Stimulated activated CD8-positive, alpha-beta memory T cell treated with anti-CD3 and anti-CD28 coated beads, Interleukin-2, amount 100 ng/mL, for 1 hour (primary cell): ENCODE data around the gene CYP2A6.
"Not testable (repeated sequence)": the region's sequence is repeated elsewhere in the genome, so short reads cannot be mapped to it uniquely, and the experiment has no call there.

ENCODE experiments used
- DNase-seq, 2 donors: peaks; one replicate each; pipeline ENCODE4 v3.0.0-alpha.2; 2020; ENCODE audit warnings: low read depth in 2 of 2

The CYP2A6 gene

GRCh38 chr19:40819479-40820234, 30.6 kb downstream of the CYP2A6 start:
- DNase-seq, result peak in 1 of 2 donors; percentile 45

- peak in 1 of 2 donors; percentile 55 for DNase-seq
Observed at GRCh38 chr19:40818480-40819399, 31.5 kb downstream of the CYP2A6 start.

- no peak for DNase-seq
Observed at GRCh38 chr19:40815223-40815622, 35.0 kb downstream of the CYP2A6 start.

- no peak for DNase-seq
Observed at GRCh38 chr19:40813182-40813581, 37.1 kb downstream of the CYP2A6 start.

GRCh38 chr19:40812571-40812970, 37.7 kb downstream of the CYP2A6 start:
- not testable (repeated sequence) for DNase-seq

- DNase-seq, result no peak
Observed at GRCh38 chr19:40811478-40812341, 38.5 kb downstream of the CYP2A6 start.

GRCh38 chr19:40810649-40811408, 39.4 kb downstream of the CYP2A6 start:
- DNase-seq, result not testable (repeated sequence)

- DNase-seq, result no peak
Observed at GRCh38 chr19:40810160-40810559, 40.1 kb downstream of the CYP2A6 start.

- DNase-seq, result no peak
Observed at GRCh38 chr19:40809358-40810086, 40.7 kb downstream of the CYP2A6 start.

GRCh38 chr19:40808497-40808896, 41.8 kb downstream of the CYP2A6 start:
- no peak for DNase-seq

- DNase-seq, result no peak
Observed at GRCh38 chr19:40808021-40808325, 42.3 kb downstream of the CYP2A6 start.

GRCh38 chr19:40807147-40808020, 42.9 kb downstream of the CYP2A6 start:
- no peak for DNase-seq

- peak in 1 of 2 donors; percentile 58 for DNase-seq
Observed at GRCh38 chr19:40806423-40807146, 43.7 kb downstream of the CYP2A6 start.

- no peak for DNase-seq
Observed at GRCh38 chr19:40805258-40805868, 44.9 kb downstream of the CYP2A6 start.

- no peak for DNase-seq
Observed at GRCh38 chr19:40804783-40805242, 45.4 kb downstream of the CYP2A6 start.

GRCh38 chr19:40803857-40804782, 46.1 kb downstream of the CYP2A6 start:
- peak in 1 of 2 donors; percentile 27 for DNase-seq
